GM23338 (cell line): Measurements from ENCODE around the gene DDRGK1. TPM values are rescaled to one million over a fixed set of nuclear protein-coding genes. Genes with fewer than 3 reads are reported as not detected.

Experiments
- ATAC-seq: fragments of 200-7000 bp; cut with Tn5 transposase; 3 replicates; pipeline ENCODE4 v1.9.1; 2020
- DNase-seq: peaks from one replicate; pipeline ENCODE4 v3.0.0-alpha.2; 2015; ENCODE audit warnings: low spot score
- H2AFZ ChIP-seq: fragments of 200-600 bp; sonication (generic); 2 replicates; pipeline ENCODE4 v1.8.0; 2016; ENCODE audit warnings: antibody characterized with exemption, mild to moderate bottlenecking, moderate library complexity
- H3F3A ChIP-seq: fragments of 200-600 bp; sonication (generic); replicated peaks from 2 replicates; pipeline ENCODE4 v1.8.0; 2017; ENCODE audit warnings: antibody characterized with exemption, mixed run types, low read depth
- H3K27ac ChIP-seq: fragments of 200-600 bp; sonication (generic); 2 replicates; pipeline ENCODE4 v1.6.1; 2016; ENCODE audit warnings: low read depth
- H3K27me3 ChIP-seq: fragments of 200-600 bp; sonication (generic); 2 replicates; pipeline ENCODE4 v1.8.0; 2016; ENCODE audit warnings: mild to moderate bottlenecking, mixed run types, moderate library complexity; ENCODE audit not compliant: insufficient read depth
- H3K36me3 ChIP-seq: fragments of 200-600 bp; sonication (generic); 2 replicates; pipeline ENCODE4 v1.8.0; 2016; ENCODE audit warnings: mild to moderate bottlenecking; ENCODE audit not compliant: insufficient read depth
- H3K4me1 ChIP-seq: fragments of 200-600 bp; sonication (generic); 2 replicates; pipeline ENCODE4 v1.8.0; 2016; ENCODE audit warnings: mild to moderate bottlenecking, moderate library complexity; ENCODE audit not compliant: insufficient read depth
- H3K4me2 ChIP-seq: fragments of 200-600 bp; sonication (generic); 2 replicates; pipeline ENCODE4 v1.7.1; 2017; ENCODE audit warnings: mixed run types
- H3K4me3 ChIP-seq: fragments of 200-600 bp; sonication (generic); 2 replicates; pipeline ENCODE4 v1.6.1; 2016; ENCODE audit warnings: mixed run types
- H3K79me2 ChIP-seq: fragments of 200-600 bp; sonication (generic); replicated peaks from 2 replicates; pipeline ENCODE4 v1.8.0; 2017; ENCODE audit warnings: mild to moderate bottlenecking; ENCODE audit not compliant: insufficient read depth
- H3K9me2 ChIP-seq: fragments of 200-600 bp; sonication (generic); 2 replicates; pipeline ENCODE4 v1.8.0; 2017; ENCODE audit not compliant: insufficient read depth
- H4K20me1 ChIP-seq: fragments of 200-600 bp; sonication (generic); replicated peaks from 2 replicates; pipeline ENCODE4 v1.8.0; 2017; ENCODE audit warnings: mild to moderate bottlenecking; ENCODE audit not compliant: insufficient read depth
- H3K27ac Mint-ChIP-seq: 2 replicates; pipeline ENCODE4 v1.8.0; 2020; ENCODE audit warnings: inconsistent platforms, mild to moderate bottlenecking, moderate library complexity, mixed read lengths
- H3K27me3 Mint-ChIP-seq: 3 replicates; pipeline ENCODE4 v1.8.0; 2022; ENCODE audit warnings: low read depth, mild to moderate bottlenecking, moderate library complexity, mixed read lengths, inconsistent platforms; ENCODE audit not compliant: insufficient read depth, poor library complexity
- H3K36me3 Mint-ChIP-seq: 3 replicates; pipeline ENCODE4 v1.8.0; 2021; ENCODE audit warnings: low read depth, mild to moderate bottlenecking, inconsistent platforms, moderate library complexity, mixed read lengths
- H3K4me1 Mint-ChIP-seq: 3 replicates; pipeline ENCODE4 v1.8.0; 2020; ENCODE audit warnings: mild to moderate bottlenecking, inconsistent platforms, mixed read lengths
- H3K4me3 Mint-ChIP-seq: 3 replicates; pipeline ENCODE4 v1.8.0; 2021; ENCODE audit warnings: moderate library complexity, mild to moderate bottlenecking, inconsistent platforms, mixed read lengths
- H3K9me3 Mint-ChIP-seq: 3 replicates; pipeline ENCODE4 v1.8.0; 2020; ENCODE audit warnings: moderate library complexity, mild to moderate bottlenecking, inconsistent platforms, mixed read lengths
- CREB1 ChIP-seq: fragments of 250-450 bp; sonication (Bioruptor Pico); IDR thresholded peaks from 2 replicates; pipeline ENCODE4 v1.5.0; 2020; ENCODE audit warnings: low read depth, mild to moderate bottlenecking, moderate library complexity
- EZH2phosphoT487 ChIP-seq: fragments of 200-600 bp; sonication (generic); IDR thresholded peaks from one replicate; pipeline ENCODE4 v1.8.1; 2018; ENCODE audit warnings: antibody characterized with exemption; ENCODE audit not compliant: unreplicated experiment
- JUNB ChIP-seq: IDR thresholded peaks from one replicate; pipeline ENCODE4 v1.6.1; 2016; ENCODE audit warnings: antibody characterized with exemption; ENCODE audit not compliant: unreplicated experiment
- POLR2AphosphoS5 ChIP-seq: IDR thresholded peaks from 2 replicates; pipeline ENCODE4 v1.6.1; 2016; ENCODE audit warnings: antibody characterized with exemption, low read depth
- STAT1 ChIP-seq: IDR thresholded peaks from one replicate; pipeline ENCODE4 v1.6.1; 2016; ENCODE audit warnings: antibody characterized with exemption; ENCODE audit not compliant: unreplicated experiment
- ZNF114 ChIP-seq: fragments of 250-450 bp; sonication (Bioruptor Pico); IDR thresholded peaks from 2 replicates; pipeline ENCODE4 v1.5.0; 2020; ENCODE audit warnings: mild to moderate bottlenecking, moderate library complexity
- ZNF331 ChIP-seq: fragments of 250-450 bp; sonication (Bioruptor Pico); IDR thresholded peaks from 2 replicates; pipeline ENCODE4 v1.5.0; 2020; ENCODE audit warnings: low read depth, mild to moderate bottlenecking, moderate library complexity
- polyA plus RNA-seq: library from polyadenylated mRNA; unstranded; fragments of >200 nt; fragmentation: Nextera tagmentation; extraction: Ambion mirVana; gene quantifications from 2 replicates; pipeline ENCODE4 v1.2.1, GENCODE V29; 2016
- total RNA-seq: library from RNA; depleted of rRNA; stranded (reverse); fragments of >200 nt; shearing (Covaris generic); gene quantifications from 2 replicates; pipeline ENCODE4 v1.2.3, GENCODE V29; 2014
- TF ChIP-seq, protein P1 (sequence below): IDR thresholded peaks from 2 replicates; pipeline ENCODE4 v1.6.1; 2016; ENCODE audit warnings: antibody characterized with exemption
- TF ChIP-seq, protein P2 (sequence below): IDR thresholded peaks from one replicate; pipeline ENCODE4 v1.6.1; 2018; ENCODE audit warnings: antibody characterized with exemption; ENCODE audit not compliant: unreplicated experiment
- TF ChIP-seq, protein P3 (sequence below), 2 experiments: fragments of 200-600 bp in 1 of 2; sonication (generic) in 1 of 2; conservative IDR thresholded peaks; 2 replicates each; pipeline versions ENCODE4 v1.5.1 to v1.6.1; 2016 to 2017; ENCODE audit warnings: antibody characterized with exemption in 2 of 2, low read depth in 2 of 2, mild to moderate bottlenecking in 2 of 2, moderate library complexity in 1 of 2
- TF ChIP-seq, protein P4 (sequence below): fragments of 250-450 bp; sonication (Bioruptor Pico); IDR thresholded peaks from 2 replicates; pipeline ENCODE4 v1.5.0; 2020; ENCODE audit warnings: mild to moderate bottlenecking, moderate library complexity

Gene DDRGK1
- total and polyA plus RNA-seq, 2 experiments from 2014 or later: 44.0 to 45.5 TPM

DNA sequence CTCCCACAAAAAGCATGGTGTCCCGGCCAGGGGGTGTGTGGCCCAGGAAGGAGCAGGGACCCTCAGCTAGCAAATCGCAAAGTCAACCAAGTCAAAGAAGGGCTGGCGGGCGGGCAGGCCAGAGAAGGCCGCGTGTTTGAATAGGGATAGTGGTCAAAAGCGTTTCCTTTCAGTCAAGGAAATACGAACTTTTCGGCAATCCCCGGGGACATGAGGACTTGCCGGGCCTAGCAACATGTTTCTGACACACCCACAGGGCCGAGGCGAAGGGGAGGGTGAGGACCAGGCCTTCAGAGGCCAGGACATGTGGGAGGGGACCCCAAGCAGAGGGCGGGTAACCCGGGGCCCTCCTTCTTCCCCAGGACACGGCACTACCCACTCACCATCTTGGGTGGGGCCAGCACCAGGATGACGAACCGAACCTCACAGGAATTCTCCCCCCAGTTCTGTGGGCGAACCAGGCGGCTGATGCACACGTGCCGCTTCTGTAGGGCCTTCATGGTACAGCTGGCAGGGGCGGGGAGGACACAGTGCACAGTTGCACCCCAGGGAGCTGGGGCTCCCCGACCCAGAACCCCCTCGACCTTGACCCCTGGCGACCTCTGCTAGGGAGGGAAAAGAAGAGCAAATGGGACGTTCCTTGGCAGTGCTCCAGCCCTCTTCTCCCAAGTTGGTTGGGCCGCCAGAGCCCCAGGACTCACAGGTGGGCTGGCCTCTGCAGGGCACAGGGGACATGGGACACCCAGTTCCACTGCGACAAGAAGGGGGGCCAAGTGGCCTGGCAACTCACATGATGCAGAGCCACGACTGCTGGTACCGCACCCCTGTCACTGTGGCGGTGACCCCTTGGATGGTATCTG is 28.9 kb upstream of the DDRGK1 start:
- Mint-ChIP-seq H3K4me1 (peaks cover 9% of the 10 kb centered on the region; the same call in 2 of the 3 replicates), H3K27ac (no peak overlapping the region), H3K9me3 (no peaks in the 10 kb centered on the region), H3K36me3 (peaks cover 10% of the 10 kb centered on the region; the same call in 1 of the 3 replicates), H3K27me3 (peaks cover 29% of the 10 kb centered on the region), H3K4me3 (no peak overlapping the region)
- Histone ChIP-seq H3K4me1 (no peaks in the 10 kb centered on the region; the same call in 1 of the 2 replicates), H3K9me2 (no peaks in the 10 kb centered on the region), H3K4me3 (no peak overlapping the region), H3K36me3 (no peaks in the 10 kb centered on the region), H2AFZ (no peak overlapping the region), H3K4me2 (no peak overlapping the region), H3F3A (no peaks in the 10 kb centered on the region), H3K27me3 (peaks cover 19% of the 10 kb centered on the region), H3K27ac (no peak overlapping the region), H4K20me1 (no peaks in the 10 kb centered on the region), H3K79me2 (no peaks in the 10 kb centered on the region)
- no peak for TF ChIP-seq CREB1
- TF ChIP-seq ZNF331 (CRISPR knock-in tag): no peak
- no peak for TF ChIP-seq EZH2phosphoT487
- TF ChIP-seq, protein P1, sequence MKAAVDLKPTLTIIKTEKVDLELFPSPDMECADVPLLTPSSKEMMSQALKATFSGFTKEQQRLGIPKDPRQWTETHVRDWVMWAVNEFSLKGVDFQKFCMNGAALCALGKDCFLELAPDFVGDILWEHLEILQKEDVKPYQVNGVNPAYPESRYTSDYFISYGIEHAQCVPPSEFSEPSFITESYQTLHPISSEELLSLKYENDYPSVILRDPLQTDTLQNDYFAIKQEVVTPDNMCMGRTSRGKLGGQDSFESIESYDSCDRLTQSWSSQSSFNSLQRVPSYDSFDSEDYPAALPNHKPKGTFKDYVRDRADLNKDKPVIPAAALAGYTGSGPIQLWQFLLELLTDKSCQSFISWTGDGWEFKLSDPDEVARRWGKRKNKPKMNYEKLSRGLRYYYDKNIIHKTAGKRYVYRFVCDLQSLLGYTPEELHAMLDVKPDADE: no peak
- TF ChIP-seq JUNB: no peak
- TF ChIP-seq, protein P2, sequence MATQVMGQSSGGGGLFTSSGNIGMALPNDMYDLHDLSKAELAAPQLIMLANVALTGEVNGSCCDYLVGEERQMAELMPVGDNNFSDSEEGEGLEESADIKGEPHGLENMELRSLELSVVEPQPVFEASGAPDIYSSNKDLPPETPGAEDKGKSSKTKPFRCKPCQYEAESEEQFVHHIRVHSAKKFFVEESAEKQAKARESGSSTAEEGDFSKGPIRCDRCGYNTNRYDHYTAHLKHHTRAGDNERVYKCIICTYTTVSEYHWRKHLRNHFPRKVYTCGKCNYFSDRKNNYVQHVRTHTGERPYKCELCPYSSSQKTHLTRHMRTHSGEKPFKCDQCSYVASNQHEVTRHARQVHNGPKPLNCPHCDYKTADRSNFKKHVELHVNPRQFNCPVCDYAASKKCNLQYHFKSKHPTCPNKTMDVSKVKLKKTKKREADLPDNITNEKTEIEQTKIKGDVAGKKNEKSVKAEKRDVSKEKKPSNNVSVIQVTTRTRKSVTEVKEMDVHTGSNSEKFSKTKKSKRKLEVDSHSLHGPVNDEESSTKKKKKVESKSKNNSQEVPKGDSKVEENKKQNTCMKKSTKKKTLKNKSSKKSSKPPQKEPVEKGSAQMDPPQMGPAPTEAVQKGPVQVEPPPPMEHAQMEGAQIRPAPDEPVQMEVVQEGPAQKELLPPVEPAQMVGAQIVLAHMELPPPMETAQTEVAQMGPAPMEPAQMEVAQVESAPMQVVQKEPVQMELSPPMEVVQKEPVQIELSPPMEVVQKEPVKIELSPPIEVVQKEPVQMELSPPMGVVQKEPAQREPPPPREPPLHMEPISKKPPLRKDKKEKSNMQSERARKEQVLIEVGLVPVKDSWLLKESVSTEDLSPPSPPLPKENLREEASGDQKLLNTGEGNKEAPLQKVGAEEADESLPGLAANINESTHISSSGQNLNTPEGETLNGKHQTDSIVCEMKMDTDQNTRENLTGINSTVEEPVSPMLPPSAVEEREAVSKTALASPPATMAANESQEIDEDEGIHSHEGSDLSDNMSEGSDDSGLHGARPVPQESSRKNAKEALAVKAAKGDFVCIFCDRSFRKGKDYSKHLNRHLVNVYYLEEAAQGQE: no peak
- no peak for TF ChIP-seq POLR2AphosphoS5
- TF ChIP-seq, protein P3, sequence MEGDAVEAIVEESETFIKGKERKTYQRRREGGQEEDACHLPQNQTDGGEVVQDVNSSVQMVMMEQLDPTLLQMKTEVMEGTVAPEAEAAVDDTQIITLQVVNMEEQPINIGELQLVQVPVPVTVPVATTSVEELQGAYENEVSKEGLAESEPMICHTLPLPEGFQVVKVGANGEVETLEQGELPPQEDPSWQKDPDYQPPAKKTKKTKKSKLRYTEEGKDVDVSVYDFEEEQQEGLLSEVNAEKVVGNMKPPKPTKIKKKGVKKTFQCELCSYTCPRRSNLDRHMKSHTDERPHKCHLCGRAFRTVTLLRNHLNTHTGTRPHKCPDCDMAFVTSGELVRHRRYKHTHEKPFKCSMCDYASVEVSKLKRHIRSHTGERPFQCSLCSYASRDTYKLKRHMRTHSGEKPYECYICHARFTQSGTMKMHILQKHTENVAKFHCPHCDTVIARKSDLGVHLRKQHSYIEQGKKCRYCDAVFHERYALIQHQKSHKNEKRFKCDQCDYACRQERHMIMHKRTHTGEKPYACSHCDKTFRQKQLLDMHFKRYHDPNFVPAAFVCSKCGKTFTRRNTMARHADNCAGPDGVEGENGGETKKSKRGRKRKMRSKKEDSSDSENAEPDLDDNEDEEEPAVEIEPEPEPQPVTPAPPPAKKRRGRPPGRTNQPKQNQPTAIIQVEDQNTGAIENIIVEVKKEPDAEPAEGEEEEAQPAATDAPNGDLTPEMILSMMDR (conservative IDR thresholded peaks at IDR 0.05; ENCODE audit: low read depth in 2 of 2): no peak
- no peak for TF ChIP-seq STAT1
- TF ChIP-seq, protein P4, sequence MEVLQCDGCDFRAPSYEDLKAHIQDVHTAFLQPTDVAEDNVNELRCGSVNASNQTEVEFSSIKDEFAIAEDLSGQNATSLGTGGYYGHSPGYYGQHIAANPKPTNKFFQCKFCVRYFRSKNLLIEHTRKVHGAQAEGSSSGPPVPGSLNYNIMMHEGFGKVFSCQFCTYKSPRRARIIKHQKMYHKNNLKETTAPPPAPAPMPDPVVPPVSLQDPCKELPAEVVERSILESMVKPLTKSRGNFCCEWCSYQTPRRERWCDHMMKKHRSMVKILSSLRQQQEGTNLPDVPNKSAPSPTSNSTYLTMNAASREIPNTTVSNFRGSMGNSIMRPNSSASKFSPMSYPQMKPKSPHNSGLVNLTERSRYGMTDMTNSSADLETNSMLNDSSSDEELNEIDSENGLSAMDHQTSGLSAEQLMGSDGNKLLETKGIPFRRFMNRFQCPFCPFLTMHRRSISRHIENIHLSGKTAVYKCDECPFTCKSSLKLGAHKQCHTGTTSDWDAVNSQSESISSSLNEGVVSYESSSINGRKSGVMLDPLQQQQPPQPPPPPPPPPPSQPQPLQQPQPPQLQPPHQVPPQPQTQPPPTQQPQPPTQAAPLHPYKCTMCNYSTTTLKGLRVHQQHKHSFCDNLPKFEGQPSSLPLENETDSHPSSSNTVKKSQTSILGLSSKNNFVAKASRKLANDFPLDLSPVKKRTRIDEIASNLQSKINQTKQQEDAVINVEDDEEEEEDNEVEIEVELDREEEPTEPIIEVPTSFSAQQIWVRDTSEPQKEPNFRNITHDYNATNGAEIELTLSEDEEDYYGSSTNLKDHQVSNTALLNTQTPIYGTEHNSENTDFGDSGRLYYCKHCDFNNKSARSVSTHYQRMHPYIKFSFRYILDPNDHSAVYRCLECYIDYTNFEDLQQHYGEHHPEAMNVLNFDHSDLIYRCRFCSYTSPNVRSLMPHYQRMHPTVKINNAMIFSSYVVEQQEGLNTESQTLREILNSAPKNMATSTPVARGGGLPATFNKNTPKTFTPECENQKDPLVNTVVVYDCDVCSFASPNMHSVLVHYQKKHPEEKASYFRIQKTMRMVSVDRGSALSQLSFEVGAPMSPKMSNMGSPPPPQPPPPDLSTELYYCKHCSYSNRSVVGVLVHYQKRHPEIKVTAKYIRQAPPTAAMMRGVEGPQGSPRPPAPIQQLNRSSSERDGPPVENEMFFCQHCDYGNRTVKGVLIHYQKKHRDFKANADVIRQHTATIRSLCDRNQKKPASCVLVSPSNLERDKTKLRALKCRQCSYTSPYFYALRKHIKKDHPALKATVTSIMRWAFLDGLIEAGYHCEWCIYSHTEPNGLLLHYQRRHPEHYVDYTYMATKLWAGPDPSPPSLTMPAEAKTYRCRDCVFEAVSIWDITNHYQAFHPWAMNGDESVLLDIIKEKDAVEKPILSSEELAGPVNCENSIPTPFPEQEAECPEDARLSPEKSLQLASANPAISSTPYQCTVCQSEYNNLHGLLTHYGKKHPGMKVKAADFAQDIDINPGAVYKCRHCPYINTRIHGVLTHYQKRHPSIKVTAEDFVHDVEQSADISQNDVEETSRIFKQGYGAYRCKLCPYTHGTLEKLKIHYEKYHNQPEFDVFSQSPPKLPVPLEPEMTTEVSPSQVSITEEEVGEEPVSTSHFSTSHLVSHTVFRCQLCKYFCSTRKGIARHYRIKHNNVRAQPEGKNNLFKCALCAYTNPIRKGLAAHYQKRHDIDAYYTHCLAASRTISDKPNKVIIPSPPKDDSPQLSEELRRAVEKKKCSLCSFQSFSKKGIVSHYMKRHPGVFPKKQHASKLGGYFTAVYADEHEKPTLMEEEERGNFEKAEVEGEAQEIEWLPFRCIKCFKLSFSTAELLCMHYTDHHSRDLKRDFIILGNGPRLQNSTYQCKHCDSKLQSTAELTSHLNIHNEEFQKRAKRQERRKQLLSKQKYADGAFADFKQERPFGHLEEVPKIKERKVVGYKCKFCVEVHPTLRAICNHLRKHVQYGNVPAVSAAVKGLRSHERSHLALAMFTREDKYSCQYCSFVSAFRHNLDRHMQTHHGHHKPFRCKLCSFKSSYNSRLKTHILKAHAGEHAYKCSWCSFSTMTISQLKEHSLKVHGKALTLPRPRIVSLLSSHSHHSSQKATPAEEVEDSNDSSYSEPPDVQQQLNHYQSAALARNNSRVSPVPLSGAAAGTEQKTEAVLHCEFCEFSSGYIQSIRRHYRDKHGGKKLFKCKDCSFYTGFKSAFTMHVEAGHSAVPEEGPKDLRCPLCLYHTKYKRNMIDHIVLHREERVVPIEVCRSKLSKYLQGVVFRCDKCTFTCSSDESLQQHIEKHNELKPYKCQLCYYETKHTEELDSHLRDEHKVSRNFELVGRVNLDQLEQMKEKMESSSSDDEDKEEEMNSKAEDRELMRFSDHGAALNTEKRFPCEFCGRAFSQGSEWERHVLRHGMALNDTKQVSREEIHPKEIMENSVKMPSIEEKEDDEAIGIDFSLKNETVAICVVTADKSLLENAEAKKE (CRISPR knock-in tag): no peak
- no peak for TF ChIP-seq ZNF114
- no peak for ATAC-seq
- DNase-seq: no peak
